Testis (tissue), 3 donors: Measurements from ENCODE around the gene SCNM1. TPM values are rescaled to one million over a fixed set of nuclear protein-coding genes. Genes with fewer than 3 reads are reported as not detected.

Experiments
- DNase-seq: peaks from one replicate; pipeline ENCODE4 v3.0.0-alpha.2; 2019
- H3K27ac ChIP-seq, 2 donors: fragments of 200-600 bp; sonication (generic); one replicate each; pipeline ENCODE4 v1.5.1; 2019
- H3K27me3 ChIP-seq: fragments of 200-600 bp; sonication (generic); one replicate; pipeline ENCODE4 v1.5.1; 2019
- H3K36me3 ChIP-seq: fragments of 200-600 bp; sonication (generic); one replicate; pipeline ENCODE4 v1.5.1; 2017; ENCODE audit warnings: low read depth; ENCODE audit errors: missing control alignments
- H3K4me1 ChIP-seq: fragments of 200-600 bp; sonication (generic); one replicate; pipeline ENCODE4 v1.5.1; 2019
- H3K4me3 ChIP-seq, 2 donors: fragments of 200-600 bp; sonication (generic); one replicate each; pipeline ENCODE4 v1.5.1; 2017 to 2019
- H3K9me3 ChIP-seq: fragments of 200-600 bp; sonication (generic); one replicate; pipeline ENCODE4 v1.5.1; 2017
- CTCF ChIP-seq, 3 experiments: fragments of 450-650 bp in 2 of 3; fragments of 200-600 bp in 1 of 3; sonication (generic) in 1 of 3; IDR thresholded peaks; one replicate each; pipeline ENCODE4 v1.5.1; 2016 to 2019; ENCODE audit warnings: antibody characterized with exemption in 3 of 3, mild to moderate bottlenecking in 2 of 3, moderate library complexity in 1 of 3
- POLR2A ChIP-seq: fragments of 450-650 bp; IDR thresholded peaks from one replicate; pipeline ENCODE4 v1.6.1; 2017; ENCODE audit warnings: antibody characterized with exemption, mild to moderate bottlenecking, moderate library complexity
- WGBS, 2 donors: methylation state at CpG; one replicate each; pipeline ENCODE4 v1.1.5; 2018; 5-methylcytosine and 5-hydroxymethylcytosine counted together
- intact Hi-C: fragments of 100-400 bp; cut with DNase I; formaldehyde crosslinking; loops from one replicate; pipeline ENCODE4 v1.15.1; 2023; ENCODE audit warnings: low total_unique reads
- polyA plus RNA-seq: library from polyadenylated mRNA; stranded (reverse); fragments of 350-450 nt; fragmentation: Illumina TruSeq; extraction: RNeasy Lipid Tissue Mini Kit (QIAGEN cat#74804); gene quantifications from one replicate; pipeline ENCODE4 v1.2.3, GENCODE V29; 2014; ENCODE audit warnings: low read depth, low replicate concordance; ENCODE audit not compliant: insufficient read depth
- total RNA-seq, 2 donors: library from RNA; depleted of rRNA; stranded (reverse); fragments of >200 nt; gene quantifications; one replicate each; pipeline ENCODE4 v1.2.3, GENCODE V29; 2016

Gene SCNM1
- total and polyA plus RNA-seq, 3 donors from 2014 or later, result 27.5 to 46.0 (median 31.7) TPM

DNA sequence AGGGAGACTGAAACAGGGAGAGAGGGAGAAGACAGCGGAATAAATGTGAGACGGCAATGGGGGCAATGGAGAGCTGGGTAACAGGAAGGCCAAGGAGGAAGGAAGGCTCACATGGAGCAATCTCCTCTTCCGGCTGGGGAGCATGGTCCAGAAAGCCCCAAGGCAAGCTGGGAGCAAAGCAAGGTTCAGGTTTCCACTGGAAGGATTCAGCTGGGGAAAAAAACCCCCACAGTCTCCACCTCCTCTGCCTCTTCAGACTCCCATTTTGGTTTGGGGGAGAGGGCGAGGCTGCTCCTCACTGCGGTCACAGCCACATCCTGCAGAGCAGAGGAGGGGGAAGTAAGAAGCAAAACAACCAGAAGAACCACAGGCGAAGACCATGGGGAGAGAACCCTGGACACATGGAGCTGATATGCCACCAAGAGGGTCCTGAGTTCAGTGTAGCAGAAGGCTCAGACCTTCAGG, 8.8 kb upstream of the SCNM1 start:
- Histone ChIP-seq H3K4me3 (no peak overlapping the region), H3K36me3 (no peaks in the 10 kb centered on the region), H3K4me1 (peaks cover 4% of the 10 kb centered on the region), H3K27me3 (no peaks in the 10 kb centered on the region), H3K9me3 (no peaks in the 10 kb centered on the region), H3K27ac (no peak overlapping the region)
- 85 to 89% methylated on average over 6 of the region's 6 CpGs for WGBS, 2 donors
- TF ChIP-seq CTCF (IDR thresholded peaks at IDR 0.05) (no peak), POLR2A (no peak)
- no peak for DNase-seq
- intact Hi-C loops, result no loop called here

GRCh38 chr1:151158326-151158725, 7.6 kb upstream of the SCNM1 start:
- WGBS, 2 donors, result 71 to 77% methylated on average over 5 of the region's 5 CpGs
- intact Hi-C loops, result no loop called here
- Histone ChIP-seq H3K9me3 (no peaks in the 10 kb centered on the region), H3K4me1 (peaks cover 4% of the 10 kb centered on the region), H3K27me3 (no peaks in the 10 kb centered on the region), H3K36me3 (no peaks in the 10 kb centered on the region), H3K27ac (no peak overlapping the region), H3K4me3 (no peak overlapping the region)
- TF ChIP-seq POLR2A, result no peak
- TF ChIP-seq CTCF (IDR thresholded peaks at IDR 0.05), result no peak
- no peak for DNase-seq

DNA sequence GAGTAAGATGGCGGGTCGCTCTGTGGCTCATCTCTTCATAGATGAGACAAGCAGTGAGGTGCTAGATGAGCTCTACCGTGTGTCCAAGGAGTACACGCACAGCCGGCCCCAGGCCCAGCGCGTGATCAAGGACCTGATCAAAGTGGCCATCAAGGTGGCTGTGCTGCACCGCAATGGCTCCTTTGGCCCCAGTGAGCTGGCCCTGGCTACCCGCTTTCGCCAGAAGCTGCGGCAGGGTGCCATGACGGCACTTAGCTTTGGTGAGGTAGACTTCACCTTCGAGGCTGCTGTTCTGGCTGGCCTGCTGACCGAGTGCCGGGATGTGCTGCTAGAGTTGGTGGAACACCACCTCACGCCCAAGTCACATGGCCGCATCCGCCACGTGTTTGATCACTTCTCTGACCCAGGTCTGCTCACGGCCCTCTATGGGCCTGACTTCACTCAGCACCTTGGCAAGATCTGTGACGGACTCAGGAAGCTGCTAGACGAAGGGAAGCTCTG, 7.1 kb upstream of the SCNM1 start:
- intact Hi-C loops, result no loop called here
- DNase-seq, result no peak
- no peaks in the 10 kb centered on the region for H3K27me3 ChIP-seq
- WGBS, 2 donors, result 81 to 84% methylated on average over 19 to 22 of the region's 22 CpGs
- H3K4me3 ChIP-seq, result no peak overlapping the region
- no peaks in the 10 kb centered on the region for H3K9me3 ChIP-seq
- peaks cover 4% of the 10 kb centered on the region for H3K4me1 ChIP-seq
- H3K36me3 ChIP-seq, result no peaks in the 10 kb centered on the region
- H3K27ac ChIP-seq, result no peak overlapping the region
- TF ChIP-seq CTCF (IDR thresholded peaks at IDR 0.05) (no peak), POLR2A (no peak)

- TF ChIP-seq CTCF (IDR thresholded peaks at IDR 0.05) (no peak), POLR2A (no peak)
- intact Hi-C loops, result no loop called here
- no peaks in the 10 kb centered on the region for H3K36me3 ChIP-seq
Measured at GRCh38 chr1:151159373-151159772, 6.6 kb upstream of the SCNM1 start.

GRCh38 chr1:151164732-151165280, 1.1 kb upstream of the SCNM1 start:
- no peaks in the 10 kb centered on the region for H3K27me3 ChIP-seq
- TF ChIP-seq CTCF (IDR thresholded peaks at IDR 0.05) (no peak), POLR2A (no peak)
- peak overlapping the region; percentile 66 to 81 for H3K27ac ChIP-seq
- H3K36me3 ChIP-seq, result no peaks in the 10 kb centered on the region
- no peak for DNase-seq
- H3K9me3 ChIP-seq, result no peaks in the 10 kb centered on the region
- peak overlapping the region; percentile 67 to 88 for H3K4me3 ChIP-seq
- peaks cover 15% of the 10 kb centered on the region for H3K4me1 ChIP-seq
- 13 to 14% methylated on average over 8 to 11 of the region's 11 CpGs for WGBS, 2 donors
- intact Hi-C loops, result no loop called here

More at GRCh38 chr1:151159373-151159772, 6.6 kb upstream of the SCNM1 start:
- peaks cover 8% of the 10 kb centered on the region for H3K4me1 ChIP-seq
- no peaks in the 10 kb centered on the region for H3K9me3 ChIP-seq
- DNase-seq, result no peak
- no peaks in the 10 kb centered on the region for H3K27me3 ChIP-seq
- H3K4me3 ChIP-seq, result no peak overlapping the region
- H3K27ac ChIP-seq, result no peak overlapping the region
